H1 (cell line): ENCODE results near the gene CSKMT. TPM values are rescaled to one million over a fixed set of nuclear protein-coding genes. Genes with fewer than 3 reads are reported as not detected.

Experiments
- CBX5 ChIP-seq: fragments of 300-800, 300-1000 bp; sonication (generic); IDR thresholded peaks from 2 replicates; pipeline ENCODE4 v1.7.1; 2016; ENCODE audit warnings: antibody characterized with exemption, low read length, low read depth
- CHD7 ChIP-seq: fragments of 300-600 bp; sonication (generic); IDR thresholded peaks from 2 replicates; pipeline ENCODE4 v1.7.1; 2012; ENCODE audit warnings: low read length, moderate library complexity, mild to moderate bottlenecking, inconsistent platforms; ENCODE audit not compliant: insufficient replicate concordance
- E2F6 ChIP-seq: IDR thresholded peaks from 2 replicates; pipeline ENCODE4 v1.6.1; 2012; ENCODE audit warnings: inconsistent platforms
- HDAC2 ChIP-seq, 2 experiments: fragments of 300-600 bp in 1 of 2; sonication (generic) in 1 of 2; IDR thresholded peaks; 2 replicates each; pipeline ENCODE4 v1.6.1; 2011 to 2012; ENCODE audit warnings: low read depth in 2 of 2, low read length in 2 of 2, mild to moderate bottlenecking in 2 of 2, moderate library complexity in 2 of 2, borderline replicate concordance in 1 of 2, inconsistent platforms in 1 of 2
- SP4 ChIP-seq: IDR thresholded peaks from 2 replicates; pipeline ENCODE4 v1.6.1; 2012; ENCODE audit warnings: low read length, inconsistent platforms
- TAF7 ChIP-seq: optimal IDR thresholded peaks from 2 replicates; pipeline ENCODE3; 2011; ENCODE audit warnings: low read depth, mild to moderate bottlenecking, inconsistent platforms, low read length, moderate library complexity, borderline replicate concordance
- polyA plus RNA-seq, 7 experiments: library from polyadenylated mRNA; depleted of rRNA in 3 of 7; stranded (reverse) in 5 of 7; unstranded in 2 of 7; fragments of >200 nt in 5 of 7; fragments of 200-250 nt in 2 of 7; gene quantifications; 1 replicate in 5 of 7; 2 replicates in 1 of 7; 4 replicates in 1 of 7; pipeline versions ENCODE4 v1.2.1 to v1.2.3, GENCODE V29; 2011 to 2013; ENCODE audit warnings: missing spikeins in 2 of 7, mixed read lengths in 2 of 7
- total RNA-seq: library from RNA; stranded (reverse); fragmentation: NEBNext Ultra II Directional; extraction: Animal tissue kit (Norgen Biotek cat#: 25700); gene quantifications from 2 replicates; pipeline ENCODE4 v1.2.1, GENCODE V29; 2021

The CSKMT gene
- total and polyA plus RNA-seq, 2 of the 8 experiments (the other 6 are each of a cell fraction or from before 2014, with no cell fraction given), result 12.0 to 66.1 TPM

DNA sequence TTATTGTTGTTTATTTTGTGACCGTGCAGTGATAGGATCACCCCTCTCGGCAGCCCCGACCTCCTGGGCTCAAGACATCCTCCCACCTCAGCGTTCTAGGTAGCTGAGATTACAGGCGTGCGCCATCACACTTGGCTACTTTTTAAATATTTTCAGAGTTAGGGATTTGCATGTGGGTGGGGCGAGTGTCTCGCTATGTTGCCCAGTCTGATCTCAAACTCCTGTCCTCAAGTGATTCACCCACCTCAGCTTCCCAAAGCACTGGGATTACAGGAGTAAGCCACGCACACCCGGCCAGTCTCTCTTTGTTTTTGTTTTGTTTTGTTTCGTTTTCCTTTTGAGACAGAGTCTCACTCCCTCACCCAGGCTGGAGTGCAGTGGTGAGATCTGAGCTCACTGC, 10.8 kb upstream of the CSKMT start (continued):
- no peak for TF ChIP-seq CHD7
- no peak for TF ChIP-seq SP4
- TF ChIP-seq HDAC2 (IDR thresholded peaks at IDR 0.05; ENCODE audit: borderline replicate concordance in 1 of 2, low read depth in 2 of 2, low read length in 2 of 2), result no peak
- no peak for TF ChIP-seq CBX5
- no peak for TF ChIP-seq E2F6
- TF ChIP-seq TAF7, result no peak
